Measurements from ENCODE around the gene MTHFD1L. TPM values are rescaled to one million over a fixed set of nuclear protein-coding genes. Genes with fewer than 3 reads are reported as not detected.

MTHFD1L gene
- total RNA-seq, 1 donor = 68.7 TPM

- TF ChIP-seq, protein P1, sequence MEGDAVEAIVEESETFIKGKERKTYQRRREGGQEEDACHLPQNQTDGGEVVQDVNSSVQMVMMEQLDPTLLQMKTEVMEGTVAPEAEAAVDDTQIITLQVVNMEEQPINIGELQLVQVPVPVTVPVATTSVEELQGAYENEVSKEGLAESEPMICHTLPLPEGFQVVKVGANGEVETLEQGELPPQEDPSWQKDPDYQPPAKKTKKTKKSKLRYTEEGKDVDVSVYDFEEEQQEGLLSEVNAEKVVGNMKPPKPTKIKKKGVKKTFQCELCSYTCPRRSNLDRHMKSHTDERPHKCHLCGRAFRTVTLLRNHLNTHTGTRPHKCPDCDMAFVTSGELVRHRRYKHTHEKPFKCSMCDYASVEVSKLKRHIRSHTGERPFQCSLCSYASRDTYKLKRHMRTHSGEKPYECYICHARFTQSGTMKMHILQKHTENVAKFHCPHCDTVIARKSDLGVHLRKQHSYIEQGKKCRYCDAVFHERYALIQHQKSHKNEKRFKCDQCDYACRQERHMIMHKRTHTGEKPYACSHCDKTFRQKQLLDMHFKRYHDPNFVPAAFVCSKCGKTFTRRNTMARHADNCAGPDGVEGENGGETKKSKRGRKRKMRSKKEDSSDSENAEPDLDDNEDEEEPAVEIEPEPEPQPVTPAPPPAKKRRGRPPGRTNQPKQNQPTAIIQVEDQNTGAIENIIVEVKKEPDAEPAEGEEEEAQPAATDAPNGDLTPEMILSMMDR (IDR thresholded peaks at IDR 0.05; ENCODE audit: insufficient read depth, low read length) = no peak
- no peak for DNase-seq (ENCODE audit: low read depth)
- H3K4me3 ChIP-seq (ENCODE audit: low read depth, low read length) = no peak overlapping the region
Measured at GRCh38 chr6:150890346-150890745, 24.8 kb downstream of the MTHFD1L start.

DNA sequence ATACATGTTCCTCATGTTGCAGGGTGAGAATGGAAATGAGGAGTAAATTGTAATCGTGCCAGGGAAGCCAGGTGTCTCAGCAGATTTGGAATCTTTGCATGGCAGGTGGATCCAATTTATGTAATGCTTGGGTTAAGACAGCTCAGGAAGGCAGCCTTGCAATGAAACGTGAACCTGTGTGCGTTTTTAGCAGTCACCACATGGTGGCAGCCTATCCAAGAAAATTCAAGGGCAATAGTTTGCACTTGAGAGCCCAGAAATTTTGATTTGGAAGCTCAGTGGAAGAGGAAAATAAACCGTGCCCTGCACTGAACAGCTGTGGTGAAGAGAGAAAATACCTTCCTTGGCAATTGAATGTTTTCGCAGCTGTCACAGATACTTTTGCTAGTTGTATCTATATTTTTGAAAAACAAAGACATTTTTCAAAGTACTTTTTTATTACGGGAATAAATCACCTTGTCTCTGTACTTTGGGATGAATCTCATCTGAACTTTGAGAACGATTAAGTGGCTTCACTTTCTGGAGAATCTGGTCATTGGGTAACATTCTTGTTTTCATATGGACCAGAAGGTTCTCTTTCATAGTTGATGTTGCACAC lies 26.5 kb downstream of the MTHFD1L start:
- peak; percentile 92 for DNase-seq (ENCODE audit: low read depth)
- no peak overlapping the region for H3K4me3 ChIP-seq (ENCODE audit: low read depth, low read length)
- TF ChIP-seq, protein P1 (IDR thresholded peaks at IDR 0.05; ENCODE audit: insufficient read depth, low read length) = peak; percentile 84

- no peak for DNase-seq (ENCODE audit: low read depth)
- TF ChIP-seq, protein P1 (IDR thresholded peaks at IDR 0.05; ENCODE audit: insufficient read depth, low read length) = no peak
Measured at GRCh38 chr6:150894191-150894744, 28.8 kb downstream of the MTHFD1L start.

GRCh38 chr6:150894935-150895552 lies 29.5 kb downstream of the MTHFD1L start:
- TF ChIP-seq, protein P1 (IDR thresholded peaks at IDR 0.05; ENCODE audit: insufficient read depth, low read length) = peak; percentile 39
- peak; percentile 57 for DNase-seq (ENCODE audit: low read depth)
- H3K4me3 ChIP-seq (ENCODE audit: low read depth, low read length) = no peak overlapping the region

More at GRCh38 chr6:150894191-150894744, 28.8 kb downstream of the MTHFD1L start:
- no peak overlapping the region for H3K4me3 ChIP-seq (ENCODE audit: low read depth, low read length)

GRCh38 chr6:150895928-150896632 lies 30.6 kb downstream of the MTHFD1L start:
- TF ChIP-seq, protein P1 (IDR thresholded peaks at IDR 0.05; ENCODE audit: insufficient read depth, low read length) = no peak
- no peak for DNase-seq (ENCODE audit: low read depth)
- no peak overlapping the region for H3K4me3 ChIP-seq (ENCODE audit: low read depth, low read length)

- H3K4me3 ChIP-seq (ENCODE audit: low read depth, low read length) = no peak overlapping the region
- TF ChIP-seq, protein P1 (IDR thresholded peaks at IDR 0.05; ENCODE audit: insufficient read depth, low read length) = no peak
- no peak for DNase-seq (ENCODE audit: low read depth)
Measured at GRCh38 chr6:150897400-150897943, 32.0 kb downstream of the MTHFD1L start.

All from fibroblast of the aortic adventitia (primary cell).